Measurements from ENCODE around the gene KRT10.

DNA sequence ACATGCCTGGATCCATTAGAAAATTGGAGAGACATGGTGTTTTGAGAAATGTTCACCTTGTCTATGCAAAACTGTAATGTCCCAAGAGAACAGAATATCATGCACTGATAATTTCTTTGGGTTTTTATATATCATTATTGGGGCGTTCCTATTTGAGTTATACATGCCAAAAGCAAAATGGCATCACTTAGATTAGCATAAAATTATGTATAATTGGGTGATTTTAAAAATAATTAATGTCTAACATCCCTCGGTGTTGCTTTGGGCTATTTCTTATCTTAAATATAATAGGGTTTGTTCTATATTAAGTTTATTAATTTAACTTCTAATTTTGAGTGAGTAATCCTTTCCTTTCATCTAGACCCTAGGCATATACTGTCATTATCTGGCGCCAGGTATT is 22.6 kb downstream of the KRT10 start, which contains the start of gene KRT28:
- TF ChIP-seq, protein P1, sequence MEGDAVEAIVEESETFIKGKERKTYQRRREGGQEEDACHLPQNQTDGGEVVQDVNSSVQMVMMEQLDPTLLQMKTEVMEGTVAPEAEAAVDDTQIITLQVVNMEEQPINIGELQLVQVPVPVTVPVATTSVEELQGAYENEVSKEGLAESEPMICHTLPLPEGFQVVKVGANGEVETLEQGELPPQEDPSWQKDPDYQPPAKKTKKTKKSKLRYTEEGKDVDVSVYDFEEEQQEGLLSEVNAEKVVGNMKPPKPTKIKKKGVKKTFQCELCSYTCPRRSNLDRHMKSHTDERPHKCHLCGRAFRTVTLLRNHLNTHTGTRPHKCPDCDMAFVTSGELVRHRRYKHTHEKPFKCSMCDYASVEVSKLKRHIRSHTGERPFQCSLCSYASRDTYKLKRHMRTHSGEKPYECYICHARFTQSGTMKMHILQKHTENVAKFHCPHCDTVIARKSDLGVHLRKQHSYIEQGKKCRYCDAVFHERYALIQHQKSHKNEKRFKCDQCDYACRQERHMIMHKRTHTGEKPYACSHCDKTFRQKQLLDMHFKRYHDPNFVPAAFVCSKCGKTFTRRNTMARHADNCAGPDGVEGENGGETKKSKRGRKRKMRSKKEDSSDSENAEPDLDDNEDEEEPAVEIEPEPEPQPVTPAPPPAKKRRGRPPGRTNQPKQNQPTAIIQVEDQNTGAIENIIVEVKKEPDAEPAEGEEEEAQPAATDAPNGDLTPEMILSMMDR (IDR thresholded peaks at IDR 0.05): no peak
- no peak for TF ChIP-seq POLR2A (IDR thresholded peaks at IDR 0.05)

Data from Peyer's patch (tissue), 4 donors.